Stimulated activated CD8-positive, alpha-beta memory T cell treated with anti-CD3 and anti-CD28 coated beads, Interleukin-4, amount 100 ng/mL, for 48 hours (primary cell): ENCODE results near the gene CNOT3.

Source experiments
- DNase-seq: peaks from one replicate; pipeline ENCODE4 v3.0.0-alpha.2; 2020

Gene CNOT3

GRCh38 chr19:54123682-54124081 is 13.9 kb upstream of the CNOT3 start:
- no peak for DNase-seq

GRCh38 chr19:54124393-54124792 is 13.2 kb upstream of the CNOT3 start:
- DNase-seq: no peak

GRCh38 chr19:54125713-54126112 is 11.8 kb upstream of the CNOT3 start:
- no peak for DNase-seq

GRCh38 chr19:54127688-54128440 is 9.7 kb upstream of the CNOT3 start:
- DNase-seq: no peak

- DNase-seq: no peak
Observed at GRCh38 chr19:54128441-54128725, 9.2 kb upstream of the CNOT3 start.

DNA sequence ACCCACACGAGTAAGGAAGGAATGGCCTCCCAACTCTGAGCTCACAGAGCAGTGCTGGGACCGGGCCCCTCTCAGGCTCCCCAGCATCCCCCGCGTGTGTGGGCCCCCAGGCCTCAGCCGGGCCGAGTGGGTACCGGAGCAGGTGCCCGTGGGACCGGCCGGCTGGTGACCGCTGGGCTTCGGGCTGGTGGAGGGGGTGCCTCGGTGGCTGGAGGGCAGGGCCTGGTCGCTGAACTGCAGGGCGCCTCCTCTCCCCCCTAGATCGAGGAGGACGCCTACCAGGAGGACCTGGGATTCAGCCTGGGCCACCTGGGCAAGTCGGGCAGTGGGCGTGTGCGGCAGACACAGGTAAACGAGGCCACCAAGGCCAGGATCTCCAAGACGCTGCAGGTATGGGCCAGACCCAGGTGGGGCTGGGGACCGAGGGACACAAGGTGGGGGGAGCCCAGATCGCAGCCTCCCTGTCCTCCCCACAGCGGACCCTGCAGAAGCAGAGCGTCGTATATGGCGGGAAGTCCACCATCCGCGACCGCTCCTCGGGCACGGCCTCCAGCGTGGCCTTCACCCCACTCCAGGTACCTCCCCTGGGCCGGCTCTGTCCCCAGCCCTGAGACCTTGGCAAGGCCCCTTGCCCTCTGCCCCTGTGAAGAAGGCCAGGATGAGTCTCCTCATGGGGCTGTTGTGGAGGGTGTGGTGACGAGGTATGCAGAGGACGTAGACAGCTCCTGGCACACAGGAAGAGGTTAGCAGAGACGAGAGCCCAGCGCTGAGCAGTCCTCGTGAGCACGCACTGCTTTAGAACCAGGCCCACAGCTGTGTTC is 8.6 kb upstream of the CNOT3 start:
- DNase-seq: no peak

GRCh38 chr19:54129617-54129996 is 8.0 kb upstream of the CNOT3 start:
- no peak for DNase-seq

DNA sequence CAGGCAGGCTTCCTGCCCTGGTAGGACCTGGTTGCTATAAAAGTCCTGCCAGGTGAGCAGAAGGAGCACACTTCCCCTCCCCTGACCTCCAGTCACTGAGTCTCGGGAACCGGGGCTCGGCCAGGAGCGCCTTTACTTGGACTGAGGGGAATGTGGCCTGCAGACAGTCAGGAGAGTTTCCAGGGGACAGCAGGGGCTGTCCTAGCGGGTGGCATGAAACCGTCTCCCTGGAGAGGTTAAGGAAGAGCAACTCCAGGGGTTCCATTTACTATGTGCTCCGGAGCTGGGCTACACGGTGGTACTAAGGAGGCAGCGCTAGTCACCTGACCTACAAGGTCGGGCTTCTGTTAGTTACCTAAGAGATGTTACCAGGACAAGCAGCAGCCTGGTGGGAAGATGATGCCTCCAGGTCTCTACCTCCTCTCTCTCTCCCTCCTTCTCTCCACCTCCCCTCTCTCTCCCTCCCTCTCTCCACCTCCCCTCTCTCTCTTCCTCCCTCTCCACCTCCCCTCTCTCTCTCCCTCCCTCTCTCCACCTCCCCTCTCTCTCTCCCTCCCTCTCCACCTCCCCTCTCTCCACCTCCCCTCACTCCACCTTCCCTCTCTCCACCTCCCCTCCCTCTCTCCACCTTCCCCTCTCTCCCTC is 4.1 kb upstream of the CNOT3 start:
- DNase-seq: no peak

GRCh38 chr19:54133957-54134590 is 3.5 kb upstream of the CNOT3 start:
- DNase-seq: no peak

DNA sequence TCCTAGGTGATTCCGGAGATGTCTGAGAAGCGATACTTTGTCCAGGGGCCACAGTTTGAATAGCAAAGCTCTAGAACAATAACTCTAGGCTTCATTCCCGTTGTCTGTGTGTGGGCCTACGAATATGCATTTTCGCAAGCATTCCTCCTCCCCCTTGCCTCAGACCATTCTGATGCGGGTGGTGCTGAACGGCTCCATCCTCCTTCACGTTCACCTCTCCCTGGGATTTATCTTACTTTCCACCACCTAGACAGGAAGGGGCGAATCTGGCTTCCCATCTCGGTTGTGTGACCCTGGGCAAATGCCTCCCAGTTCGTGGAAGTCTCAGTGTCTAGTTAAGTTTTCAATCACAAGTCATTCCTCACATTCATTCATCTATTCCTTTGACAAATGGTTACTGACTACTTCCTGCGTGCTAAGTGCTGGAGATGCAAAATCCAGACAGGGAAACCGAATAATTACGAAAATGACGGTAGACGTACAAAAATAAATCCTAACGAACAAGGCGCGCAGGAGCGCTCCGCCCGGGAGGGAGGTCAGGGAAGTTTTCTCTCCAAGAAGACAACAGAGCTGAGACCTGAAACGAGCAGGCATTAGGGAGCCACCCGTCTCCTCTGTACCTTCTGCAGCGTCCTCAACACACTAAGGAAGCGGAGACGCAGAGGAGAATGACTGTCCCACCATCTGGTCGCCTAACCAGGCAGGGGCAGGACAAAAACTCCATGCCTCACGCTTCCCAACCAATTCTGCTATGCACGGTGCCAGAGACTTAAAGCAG is 1.3 kb upstream of the CNOT3 start:
- no peak for DNase-seq

DNA sequence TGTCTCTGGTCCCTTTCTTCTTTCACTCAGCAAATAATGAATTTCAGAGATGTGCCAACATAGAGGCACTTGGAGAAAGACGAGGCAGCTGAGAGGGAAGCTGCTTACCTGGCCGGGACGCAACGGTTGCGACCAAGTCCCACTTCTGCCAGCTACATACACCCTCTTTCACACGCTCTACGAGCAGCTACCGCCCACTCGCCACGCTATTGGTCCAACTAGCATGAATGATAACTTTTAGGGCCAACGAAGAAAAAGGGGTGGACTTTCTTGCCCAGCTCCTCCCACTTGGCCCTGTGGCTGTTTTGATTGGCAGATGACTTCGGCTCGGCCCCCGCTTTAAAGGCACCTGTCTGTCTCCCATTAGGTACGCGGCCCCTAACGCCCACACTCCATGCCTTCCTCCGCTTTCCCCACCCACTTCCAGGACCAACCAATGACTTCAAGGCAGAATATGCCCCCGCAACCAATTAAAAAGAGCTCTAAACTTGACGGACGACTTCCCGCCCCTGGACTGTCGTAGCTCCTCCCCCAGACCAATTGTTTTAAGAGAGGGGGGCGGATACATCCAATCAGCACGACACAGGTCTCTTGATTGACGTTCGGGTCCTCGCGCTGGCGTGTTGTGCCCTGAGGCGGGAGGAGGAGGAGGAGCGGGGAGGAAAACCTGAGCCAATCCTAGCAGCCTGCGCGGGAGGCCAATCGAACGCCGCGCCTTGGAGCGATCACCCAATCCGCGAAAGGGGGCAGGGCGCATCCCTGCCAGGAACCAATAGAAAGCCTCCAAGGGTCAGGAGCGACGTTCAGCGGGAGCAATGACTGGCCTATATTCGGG is 481 bp upstream of the CNOT3 start:
- DNase-seq: peak; percentile 98

GRCh38 chr19:54138489-54139256 is 1.1 kb downstream of the CNOT3 start:
- peak; percentile 71 for DNase-seq

GRCh38 chr19:54141356-54141755 is 3.8 kb downstream of the CNOT3 start:
- no peak for DNase-seq

GRCh38 chr19:54142166-54142780 is 4.7 kb downstream of the CNOT3 start:
- DNase-seq: no peak

GRCh38 chr19:54145541-54146158 is 8.1 kb downstream of the CNOT3 start:
- DNase-seq: no peak

GRCh38 chr19:54147676-54148075 is 10.1 kb downstream of the CNOT3 start:
- no peak for DNase-seq

DNA sequence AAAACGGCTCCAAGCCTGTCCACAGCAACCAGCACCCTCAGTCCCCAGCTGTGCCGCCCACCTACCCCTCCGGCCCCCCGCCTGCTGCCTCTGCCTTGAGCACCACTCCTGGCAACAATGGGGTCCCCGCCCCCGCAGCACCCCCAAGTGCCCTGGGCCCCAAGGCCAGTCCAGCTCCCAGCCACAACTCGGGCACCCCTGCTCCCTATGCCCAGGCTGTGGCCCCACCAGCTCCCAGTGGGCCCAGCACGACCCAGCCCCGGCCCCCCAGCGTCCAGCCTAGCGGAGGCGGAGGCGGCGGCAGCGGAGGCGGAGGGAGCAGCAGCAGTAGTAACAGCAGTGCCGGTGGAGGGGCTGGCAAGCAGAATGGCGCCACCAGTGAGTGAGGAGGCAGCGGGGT is 10.6 kb downstream of the CNOT3 start:
- no peak for DNase-seq

- DNase-seq: no peak
Observed at GRCh38 chr19:54149021-54149812, 11.7 kb downstream of the CNOT3 start.

GRCh38 chr19:54151362-54152035 is 13.9 kb downstream of the CNOT3 start:
- no peak for DNase-seq
